Hepatocyte (in vitro differentiated cells): ENCODE results near the gene AMPD1.

Experiments
- CTCF ChIP-seq: fragments of 200-600 bp; sonication (generic); IDR thresholded peaks from 2 replicates; pipeline ENCODE4 v1.5.1; 2016; ENCODE audit warnings: antibody characterized with exemption, mild to moderate bottlenecking; ENCODE audit not compliant: poor library complexity
- EZH2 ChIP-seq: fragments of 200-600 bp; sonication (generic); IDR thresholded peaks from 2 replicates; pipeline ENCODE4 v1.6.1; 2016; ENCODE audit warnings: antibody characterized with exemption, mild to moderate bottlenecking, borderline replicate concordance
- EZH2phosphoT487 ChIP-seq: fragments of 200-600 bp; sonication (generic); IDR thresholded peaks from one replicate; pipeline ENCODE4 v1.6.1; 2018; ENCODE audit warnings: antibody characterized with exemption, mild to moderate bottlenecking, low read depth, moderate library complexity; ENCODE audit not compliant: unreplicated experiment, severe bottlenecking

- TF ChIP-seq CTCF (no peak), EZH2 (no peak), EZH2phosphoT487 (no peak)
Measured at GRCh38 chr1:114707604-114708003, 12.3 kb upstream of the AMPD1 start.
